H9 (cell line): Measurements from ENCODE around the gene EPGN. TPM values are rescaled to one million over a fixed set of nuclear protein-coding genes. Genes with fewer than 3 reads are reported as not detected.

Experiments used
- DNase-seq: peaks from one replicate; pipeline ENCODE4 v3.0.0-alpha.2; 2017
- H2AFZ ChIP-seq: one replicate; pipeline ENCODE4 v1.6.1; 2013; ENCODE audit warnings: mild to moderate bottlenecking, low read length, control low read depth, moderate library complexity
- H2AK5ac ChIP-seq: 2 replicates; pipeline ENCODE4 v1.6.1; 2013; ENCODE audit warnings: low read length, control low read depth, mixed read lengths; ENCODE audit not compliant: insufficient read length
- H2BK120ac ChIP-seq: one replicate; pipeline ENCODE4 v1.6.1; 2013; ENCODE audit warnings: low read depth, mild to moderate bottlenecking, low read length, control low read depth, inconsistent platforms; ENCODE audit not compliant: poor library complexity, severe bottlenecking
- H2BK12ac ChIP-seq: 2 replicates; pipeline ENCODE4 v1.6.1; 2013; ENCODE audit warnings: low read length, control low read depth, mixed read lengths, low read depth; ENCODE audit not compliant: insufficient read length
- H2BK15ac ChIP-seq: 2 replicates; pipeline ENCODE4 v1.6.1; 2013; ENCODE audit warnings: low read depth, low read length, control low read depth
- H2BK20ac ChIP-seq: one replicate; pipeline ENCODE4 v1.6.1; 2013; ENCODE audit warnings: low read depth, mild to moderate bottlenecking, low read length, control low read depth, inconsistent platforms; ENCODE audit not compliant: poor library complexity, severe bottlenecking
- H2BK5ac ChIP-seq: 2 replicates; pipeline ENCODE4 v1.6.1; 2013; ENCODE audit warnings: low read length, control low read depth, mixed read lengths; ENCODE audit not compliant: insufficient read length
- H3K14ac ChIP-seq: 2 replicates; pipeline ENCODE4 v1.6.1; 2013; ENCODE audit warnings: low read length, control low read depth; ENCODE audit not compliant: insufficient read depth
- H3K18ac ChIP-seq: 2 replicates; pipeline ENCODE4 v1.6.1; 2013; ENCODE audit warnings: low read depth, mild to moderate bottlenecking, mixed read lengths, low read length, control low read depth; ENCODE audit not compliant: insufficient read length
- H3K23ac ChIP-seq: 2 replicates; pipeline ENCODE4 v1.6.1; 2013; ENCODE audit warnings: low read length, control low read depth, mixed read lengths, low read depth; ENCODE audit not compliant: insufficient read length
- H3K23me2 ChIP-seq: 2 replicates; pipeline ENCODE4 v1.6.1; 2013; ENCODE audit warnings: low read depth, mild to moderate bottlenecking, mixed read lengths, low read length, control low read depth; ENCODE audit not compliant: insufficient read length, poor library complexity, severe bottlenecking
- H3K27ac ChIP-seq: 2 replicates; pipeline ENCODE4 v1.5.1; 2013; ENCODE audit warnings: low read length, control low read depth, mixed read lengths, low read depth; ENCODE audit not compliant: insufficient read length
- H3K27me3 ChIP-seq: 2 replicates; pipeline ENCODE4 v1.6.1; 2013; ENCODE audit warnings: low read length, control low read depth, inconsistent platforms; ENCODE audit not compliant: insufficient read depth
- H3K4ac ChIP-seq: 2 replicates; pipeline ENCODE4 v1.6.1; 2013; ENCODE audit warnings: low read depth, mild to moderate bottlenecking, control low read depth, inconsistent platforms, low read length, moderate library complexity
- H3K4me1 ChIP-seq: 2 replicates; pipeline ENCODE4 v1.6.1; 2013; ENCODE audit warnings: low read length, control low read depth, inconsistent platforms; ENCODE audit not compliant: insufficient read depth
- H3K4me2 ChIP-seq: 2 replicates; pipeline ENCODE4 v1.6.1; 2013; ENCODE audit warnings: low read length, control low read depth, mixed read lengths; ENCODE audit not compliant: insufficient read length, insufficient read depth
- H3K56ac ChIP-seq: 2 replicates; pipeline ENCODE4 v1.6.1; 2013; ENCODE audit warnings: low read depth, mild to moderate bottlenecking, mixed read lengths, low read length, control low read depth; ENCODE audit not compliant: insufficient read length
- H3K79me1 ChIP-seq: 2 replicates; pipeline ENCODE4 v1.6.1; 2013; ENCODE audit warnings: low read depth, mild to moderate bottlenecking, moderate library complexity, low read length, control low read depth, inconsistent platforms; ENCODE audit not compliant: insufficient read depth, poor library complexity, severe bottlenecking
- H3K79me2 ChIP-seq: 2 replicates; pipeline ENCODE4 v1.6.1; 2013; ENCODE audit warnings: low read length, control low read depth, inconsistent platforms; ENCODE audit not compliant: insufficient read depth
- H3K9ac ChIP-seq: 2 replicates; pipeline ENCODE4 v1.6.1; 2013; ENCODE audit warnings: low read length, control low read depth, mixed read lengths; ENCODE audit not compliant: insufficient read length; ENCODE audit errors: extremely low read depth
- H3K9me3 ChIP-seq: one replicate; pipeline ENCODE4 v1.6.1; 2013; ENCODE audit warnings: low read depth, low read length, inconsistent platforms; ENCODE audit not compliant: control insufficient read depth
- H3T11ph ChIP-seq: one replicate; pipeline ENCODE4 v1.6.1; 2013; ENCODE audit warnings: mild to moderate bottlenecking, low read length, control low read depth, inconsistent platforms
- H4K20me1 ChIP-seq: one replicate; pipeline ENCODE4 v1.6.1; 2013; ENCODE audit not compliant: control insufficient read depth, insufficient read length, insufficient read depth
- H4K5ac ChIP-seq: 2 replicates; pipeline ENCODE4 v1.6.1; 2013; ENCODE audit warnings: low read depth, mild to moderate bottlenecking, mixed read lengths, low read length, control low read depth; ENCODE audit not compliant: insufficient read length
- H4K8ac ChIP-seq: replicated peaks from 2 replicates; pipeline ENCODE4 v1.6.1; 2013; ENCODE audit warnings: low read length, control low read depth, mixed read lengths, low read depth; ENCODE audit not compliant: insufficient read length
- H4K91ac ChIP-seq: 2 replicates; pipeline ENCODE4 v1.6.1; 2013; ENCODE audit warnings: low read depth, mild to moderate bottlenecking, moderate library complexity, mixed read lengths, low read length, control low read depth; ENCODE audit not compliant: insufficient read length
- H3K27ac Mint-ChIP-seq, 3 experiments: 2 replicates in 2 of 3; 3 replicates in 1 of 3; pipeline ENCODE4 v1.8.0; 2020 to 2021; ENCODE audit warnings: mixed read lengths in 3 of 3, mild to moderate bottlenecking in 1 of 3, moderate library complexity in 1 of 3
- H3K27me3 Mint-ChIP-seq: 2 replicates; pipeline ENCODE4 v1.8.0; 2021; ENCODE audit warnings: low read depth, mild to moderate bottlenecking, moderate library complexity, mixed read lengths
- H3K36me3 Mint-ChIP-seq, 3 experiments: 2 replicates in 2 of 3; 3 replicates in 1 of 3; pipeline ENCODE4 v1.8.0; 2020 to 2021; ENCODE audit warnings: low read depth in 3 of 3, mixed read lengths in 3 of 3; ENCODE audit not compliant: insufficient read depth in 1 of 3
- H3K4me1 Mint-ChIP-seq, 2 experiments: 2 replicates each; pipeline ENCODE4 v1.8.0; 2020; ENCODE audit warnings: mixed read lengths in 2 of 2
- H3K4me3 Mint-ChIP-seq, 2 experiments: 2 replicates in 1 of 2; 3 replicates in 1 of 2; pipeline ENCODE4 v1.8.0; 2020 to 2021; ENCODE audit warnings: mild to moderate bottlenecking in 2 of 2, mixed read lengths in 2 of 2, moderate library complexity in 1 of 2
- H3K9me3 Mint-ChIP-seq, 2 experiments: 2 replicates in 1 of 2; 3 replicates in 1 of 2; pipeline ENCODE4 v1.8.0; 2020; ENCODE audit warnings: mild to moderate bottlenecking in 2 of 2, mixed read lengths in 2 of 2, moderate library complexity in 1 of 2
- CTCF ChIP-seq: fragments of 200-600 bp; sonication (generic); conservative IDR thresholded peaks from 3 replicates; pipeline ENCODE4 v1.8.0; 2021; ENCODE audit warnings: antibody characterized with exemption, mild to moderate bottlenecking
- total RNA-seq: library from RNA; stranded (reverse); gene quantifications from 2 replicates; pipeline ENCODE4 v1.2.1, GENCODE V29; 2021

The EPGN gene
- total RNA-seq, 1 experiment from 2014 or later, result not detected

DNA sequence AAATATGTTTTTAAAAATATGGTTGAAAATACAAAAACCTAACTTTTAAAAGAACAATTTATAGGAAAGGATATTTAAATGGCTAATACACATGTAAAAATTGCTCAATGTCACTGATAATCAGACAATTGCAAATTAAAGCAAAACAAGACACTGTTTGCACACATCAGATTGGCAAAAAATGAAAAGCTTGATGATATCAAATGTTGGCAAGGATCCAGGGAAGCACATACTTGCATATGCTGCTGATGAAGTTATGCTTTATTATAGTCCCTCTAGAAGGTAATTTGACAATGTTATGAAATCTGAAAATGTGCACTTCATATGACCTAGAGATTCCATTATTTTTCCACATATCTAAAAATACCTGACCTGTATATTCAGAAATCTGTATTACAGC lies 45.7 kb upstream of the EPGN start:
- Histone ChIP-seq H2AK5ac (no peak overlapping the region), H3K9me3 (no peaks in the 10 kb centered on the region), H3K18ac (no peak overlapping the region), H3T11ph (no peak overlapping the region), H2BK5ac (no peak overlapping the region), H3K14ac (no peak overlapping the region), H3K4ac (no peak overlapping the region), H4K91ac (no peak overlapping the region), H4K20me1 (no peaks in the 10 kb centered on the region), H3K23ac (no peak overlapping the region), H3K4me1 (no peaks in the 10 kb centered on the region), H3K4me2 (no peak overlapping the region), H3K9ac (no peak overlapping the region), H3K27ac (no peak overlapping the region), H2AFZ (no peak overlapping the region), H3K27me3 (no peaks in the 10 kb centered on the region), H2BK120ac (no peak overlapping the region), H4K5ac (no peak overlapping the region), H3K23me2 (no peaks in the 10 kb centered on the region), H3K79me1 (no peaks in the 10 kb centered on the region), H2BK20ac (no peak overlapping the region), H2BK12ac (no peak overlapping the region), H4K8ac (no peak overlapping the region), H2BK15ac (no peak overlapping the region), H3K79me2 (no peaks in the 10 kb centered on the region), H3K56ac (no peak overlapping the region)
- Mint-ChIP-seq H3K9me3 (no peaks in the 10 kb centered on the region), H3K27me3 (no peaks in the 10 kb centered on the region), H3K36me3 (no peaks in the 10 kb centered on the region), H3K4me3 (no peak overlapping the region), H3K27ac (no peak overlapping the region), H3K4me1 (no peaks in the 10 kb centered on the region)
- TF ChIP-seq CTCF, result no peak
- DNase-seq, result no peak
